Measurements from ENCODE around the gene GRPEL1. TPM values are rescaled to one million over a fixed set of nuclear protein-coding genes. Genes with fewer than 3 reads are reported as not detected.

GRPEL1 gene
- total and polyA plus RNA-seq, 2 of the 13 experiments (the other 11 are each of a cell fraction or from before 2014, with no cell fraction given) = 32.3 to 141 TPM

DNA sequence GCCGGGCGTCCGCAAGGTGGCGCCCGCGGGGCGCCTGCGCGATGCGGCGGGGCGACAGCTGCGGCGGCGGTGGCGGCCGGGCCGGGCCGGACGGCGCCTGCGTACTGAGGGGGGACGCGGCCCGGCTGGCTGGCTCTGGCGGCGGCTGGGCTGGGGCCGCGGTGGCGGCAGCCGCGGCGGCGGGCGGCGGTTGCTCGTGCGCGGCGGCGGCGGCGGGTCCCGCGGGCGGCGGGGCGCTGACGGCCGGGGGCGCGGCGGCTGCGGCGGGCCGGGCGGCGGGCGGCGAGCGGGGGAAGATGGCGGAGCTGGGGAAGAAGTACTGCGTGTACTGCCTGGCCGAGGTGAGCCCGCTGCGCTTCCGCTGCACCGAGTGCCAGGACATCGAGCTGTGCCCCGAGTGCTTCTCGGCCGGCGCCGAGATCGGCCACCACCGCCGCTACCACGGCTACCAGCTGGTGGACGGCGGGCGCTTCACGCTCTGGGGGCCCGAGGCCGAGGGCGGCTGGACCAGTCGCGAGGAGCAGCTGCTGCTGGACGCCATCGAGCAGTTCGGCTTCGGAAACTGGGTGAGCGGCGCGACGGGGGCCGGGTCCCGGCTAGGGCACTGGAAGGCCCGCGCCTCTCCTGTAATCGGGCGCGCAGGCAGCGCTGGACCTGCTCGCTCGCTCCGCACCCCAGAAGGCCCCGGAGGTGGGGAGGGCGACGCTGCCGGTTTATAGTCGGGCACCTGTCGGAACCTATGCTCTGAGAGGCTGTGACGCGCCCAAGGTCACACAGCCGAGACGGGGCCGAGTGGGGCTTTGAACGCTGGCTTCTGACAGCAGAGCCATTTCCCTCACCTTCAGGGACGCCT, 24.4 kb downstream of the GRPEL1 start, which contains the start of gene TADA2B (continued):
- TF ChIP-seq, protein P1, sequence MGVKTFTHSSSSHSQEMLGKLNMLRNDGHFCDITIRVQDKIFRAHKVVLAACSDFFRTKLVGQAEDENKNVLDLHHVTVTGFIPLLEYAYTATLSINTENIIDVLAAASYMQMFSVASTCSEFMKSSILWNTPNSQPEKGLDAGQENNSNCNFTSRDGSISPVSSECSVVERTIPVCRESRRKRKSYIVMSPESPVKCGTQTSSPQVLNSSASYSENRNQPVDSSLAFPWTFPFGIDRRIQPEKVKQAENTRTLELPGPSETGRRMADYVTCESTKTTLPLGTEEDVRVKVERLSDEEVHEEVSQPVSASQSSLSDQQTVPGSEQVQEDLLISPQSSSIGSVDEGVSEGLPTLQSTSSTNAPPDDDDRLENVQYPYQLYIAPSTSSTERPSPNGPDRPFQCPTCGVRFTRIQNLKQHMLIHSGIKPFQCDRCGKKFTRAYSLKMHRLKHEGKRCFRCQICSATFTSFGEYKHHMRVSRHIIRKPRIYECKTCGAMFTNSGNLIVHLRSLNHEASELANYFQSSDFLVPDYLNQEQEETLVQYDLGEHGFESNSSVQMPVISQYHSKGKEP (CRISPR knock-in tag; IDR thresholded peaks at IDR 0.05) = no peak
- TF ChIP-seq ZBTB3 (CRISPR knock-in tag; IDR thresholded peaks at IDR 0.05; ENCODE audit: borderline replicate concordance, low read depth) (no peak), HOXD1 (CRISPR knock-in tag; IDR thresholded peaks at IDR 0.05) (0 out of 2 replicates have a peak, but pooled peaks have one; percentile 51), ZNF24 (IDR thresholded peaks at IDR 0.05) (no peak), ZNF296 (CRISPR knock-in tag; conservative IDR thresholded peaks at IDR 0.05) (0 out of 2 replicates have a peak, but pooled peaks have one; percentile 23), ZNF652 (CRISPR knock-in tag; IDR thresholded peaks at IDR 0.05; ENCODE audit: borderline replicate concordance, low read depth) (no peak), ZNF7 (CRISPR knock-in tag; IDR thresholded peaks at IDR 0.05) (no peak), FOXJ3 (CRISPR knock-in tag; IDR thresholded peaks at IDR 0.05; ENCODE audit: borderline replicate concordance) (0 out of 2 replicates have a peak, but pooled peaks have one; percentile 10), SKI (IDR thresholded peaks at IDR 0.05; ENCODE audit: partially characterized antibody) (no peak)
- TF ChIP-seq, protein P2, sequence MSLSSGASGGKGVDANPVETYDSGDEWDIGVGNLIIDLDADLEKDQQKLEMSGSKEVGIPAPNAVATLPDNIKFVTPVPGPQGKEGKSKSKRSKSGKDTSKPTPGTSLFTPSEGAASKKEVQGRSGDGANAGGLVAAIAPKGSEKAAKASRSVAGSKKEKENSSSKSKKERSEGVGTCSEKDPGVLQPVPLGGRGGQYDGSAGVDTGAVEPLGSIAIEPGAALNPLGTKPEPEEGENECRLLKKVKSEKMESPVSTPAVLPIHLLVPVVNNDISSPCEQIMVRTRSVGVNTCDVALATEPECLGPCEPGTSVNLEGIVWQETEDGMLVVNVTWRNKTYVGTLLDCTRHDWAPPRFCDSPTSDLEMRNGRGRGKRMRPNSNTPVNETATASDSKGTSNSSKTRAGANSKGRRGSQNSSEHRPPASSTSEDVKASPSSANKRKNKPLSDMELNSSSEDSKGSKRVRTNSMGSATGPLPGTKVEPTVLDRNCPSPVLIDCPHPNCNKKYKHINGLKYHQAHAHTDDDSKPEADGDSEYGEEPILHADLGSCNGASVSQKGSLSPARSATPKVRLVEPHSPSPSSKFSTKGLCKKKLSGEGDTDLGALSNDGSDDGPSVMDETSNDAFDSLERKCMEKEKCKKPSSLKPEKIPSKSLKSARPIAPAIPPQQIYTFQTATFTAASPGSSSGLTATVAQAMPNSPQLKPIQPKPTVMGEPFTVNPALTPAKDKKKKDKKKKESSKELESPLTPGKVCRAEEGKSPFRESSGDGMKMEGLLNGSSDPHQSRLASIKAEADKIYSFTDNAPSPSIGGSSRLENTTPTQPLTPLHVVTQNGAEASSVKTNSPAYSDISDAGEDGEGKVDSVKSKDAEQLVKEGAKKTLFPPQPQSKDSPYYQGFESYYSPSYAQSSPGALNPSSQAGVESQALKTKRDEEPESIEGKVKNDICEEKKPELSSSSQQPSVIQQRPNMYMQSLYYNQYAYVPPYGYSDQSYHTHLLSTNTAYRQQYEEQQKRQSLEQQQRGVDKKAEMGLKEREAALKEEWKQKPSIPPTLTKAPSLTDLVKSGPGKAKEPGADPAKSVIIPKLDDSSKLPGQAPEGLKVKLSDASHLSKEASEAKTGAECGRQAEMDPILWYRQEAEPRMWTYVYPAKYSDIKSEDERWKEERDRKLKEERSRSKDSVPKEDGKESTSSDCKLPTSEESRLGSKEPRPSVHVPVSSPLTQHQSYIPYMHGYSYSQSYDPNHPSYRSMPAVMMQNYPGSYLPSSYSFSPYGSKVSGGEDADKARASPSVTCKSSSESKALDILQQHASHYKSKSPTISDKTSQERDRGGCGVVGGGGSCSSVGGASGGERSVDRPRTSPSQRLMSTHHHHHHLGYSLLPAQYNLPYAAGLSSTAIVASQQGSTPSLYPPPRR (CRISPR knock-in tag; IDR thresholded peaks at IDR 0.05; ENCODE audit: borderline replicate concordance) = no peak
- TF ChIP-seq, protein P3, sequence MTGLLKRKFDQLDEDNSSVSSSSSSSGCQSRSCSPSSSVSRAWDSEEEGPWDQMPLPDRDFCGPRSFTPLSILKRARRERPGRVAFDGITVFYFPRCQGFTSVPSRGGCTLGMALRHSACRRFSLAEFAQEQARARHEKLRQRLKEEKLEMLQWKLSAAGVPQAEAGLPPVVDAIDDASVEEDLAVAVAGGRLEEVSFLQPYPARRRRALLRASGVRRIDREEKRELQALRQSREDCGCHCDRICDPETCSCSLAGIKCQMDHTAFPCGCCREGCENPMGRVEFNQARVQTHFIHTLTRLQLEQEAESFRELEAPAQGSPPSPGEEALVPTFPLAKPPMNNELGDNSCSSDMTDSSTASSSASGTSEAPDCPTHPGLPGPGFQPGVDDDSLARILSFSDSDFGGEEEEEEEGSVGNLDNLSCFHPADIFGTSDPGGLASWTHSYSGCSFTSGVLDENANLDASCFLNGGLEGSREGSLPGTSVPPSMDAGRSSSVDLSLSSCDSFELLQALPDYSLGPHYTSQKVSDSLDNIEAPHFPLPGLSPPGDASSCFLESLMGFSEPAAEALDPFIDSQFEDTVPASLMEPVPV (CRISPR knock-in tag; IDR thresholded peaks at IDR 0.05) = no peak; the same call in 1 of the 2 replicates
- TF ChIP-seq, protein P4, sequence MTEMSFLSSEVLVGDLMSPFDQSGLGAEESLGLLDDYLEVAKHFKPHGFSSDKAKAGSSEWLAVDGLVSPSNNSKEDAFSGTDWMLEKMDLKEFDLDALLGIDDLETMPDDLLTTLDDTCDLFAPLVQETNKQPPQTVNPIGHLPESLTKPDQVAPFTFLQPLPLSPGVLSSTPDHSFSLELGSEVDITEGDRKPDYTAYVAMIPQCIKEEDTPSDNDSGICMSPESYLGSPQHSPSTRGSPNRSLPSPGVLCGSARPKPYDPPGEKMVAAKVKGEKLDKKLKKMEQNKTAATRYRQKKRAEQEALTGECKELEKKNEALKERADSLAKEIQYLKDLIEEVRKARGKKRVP (CRISPR knock-in tag; IDR thresholded peaks at IDR 0.05) = no peak
- TF ChIP-seq, protein P5, sequence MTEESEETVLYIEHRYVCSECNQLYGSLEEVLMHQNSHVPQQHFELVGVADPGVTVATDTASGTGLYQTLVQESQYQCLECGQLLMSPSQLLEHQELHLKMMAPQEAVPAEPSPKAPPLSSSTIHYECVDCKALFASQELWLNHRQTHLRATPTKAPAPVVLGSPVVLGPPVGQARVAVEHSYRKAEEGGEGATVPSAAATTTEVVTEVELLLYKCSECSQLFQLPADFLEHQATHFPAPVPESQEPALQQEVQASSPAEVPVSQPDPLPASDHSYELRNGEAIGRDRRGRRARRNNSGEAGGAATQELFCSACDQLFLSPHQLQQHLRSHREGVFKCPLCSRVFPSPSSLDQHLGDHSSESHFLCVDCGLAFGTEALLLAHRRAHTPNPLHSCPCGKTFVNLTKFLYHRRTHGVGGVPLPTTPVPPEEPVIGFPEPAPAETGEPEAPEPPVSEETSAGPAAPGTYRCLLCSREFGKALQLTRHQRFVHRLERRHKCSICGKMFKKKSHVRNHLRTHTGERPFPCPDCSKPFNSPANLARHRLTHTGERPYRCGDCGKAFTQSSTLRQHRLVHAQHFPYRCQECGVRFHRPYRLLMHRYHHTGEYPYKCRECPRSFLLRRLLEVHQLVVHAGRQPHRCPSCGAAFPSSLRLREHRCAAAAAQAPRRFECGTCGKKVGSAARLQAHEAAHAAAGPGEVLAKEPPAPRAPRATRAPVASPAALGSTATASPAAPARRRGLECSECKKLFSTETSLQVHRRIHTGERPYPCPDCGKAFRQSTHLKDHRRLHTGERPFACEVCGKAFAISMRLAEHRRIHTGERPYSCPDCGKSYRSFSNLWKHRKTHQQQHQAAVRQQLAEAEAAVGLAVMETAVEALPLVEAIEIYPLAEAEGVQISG (CRISPR knock-in tag; IDR thresholded peaks at IDR 0.05) = peak; percentile 65
- TF ChIP-seq, protein P6, sequence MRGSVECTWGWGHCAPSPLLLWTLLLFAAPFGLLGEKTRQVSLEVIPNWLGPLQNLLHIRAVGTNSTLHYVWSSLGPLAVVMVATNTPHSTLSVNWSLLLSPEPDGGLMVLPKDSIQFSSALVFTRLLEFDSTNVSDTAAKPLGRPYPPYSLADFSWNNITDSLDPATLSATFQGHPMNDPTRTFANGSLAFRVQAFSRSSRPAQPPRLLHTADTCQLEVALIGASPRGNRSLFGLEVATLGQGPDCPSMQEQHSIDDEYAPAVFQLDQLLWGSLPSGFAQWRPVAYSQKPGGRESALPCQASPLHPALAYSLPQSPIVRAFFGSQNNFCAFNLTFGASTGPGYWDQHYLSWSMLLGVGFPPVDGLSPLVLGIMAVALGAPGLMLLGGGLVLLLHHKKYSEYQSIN (CRISPR knock-in tag; IDR thresholded peaks at IDR 0.05; ENCODE audit: borderline replicate concordance) = no peak

All from HepG2 (cell line).